B cell (primary cell): ENCODE results near the gene BTLA.

Experiments used
- EZH2 ChIP-seq: IDR thresholded peaks from 2 replicates; pipeline ENCODE4 v1.6.1; 2012; ENCODE audit warnings: borderline replicate concordance, low read depth, mild to moderate bottlenecking, moderate library complexity, low read length; ENCODE audit not compliant: insufficient read depth, poor library complexity, severe bottlenecking
- TF ChIP-seq, protein P1 (sequence below): fragments of 200-600 bp; IDR thresholded peaks from one replicate; pipeline ENCODE4 v1.8.0; 2022; ENCODE audit warnings: antibody characterized with exemption, mild to moderate bottlenecking

DNA sequence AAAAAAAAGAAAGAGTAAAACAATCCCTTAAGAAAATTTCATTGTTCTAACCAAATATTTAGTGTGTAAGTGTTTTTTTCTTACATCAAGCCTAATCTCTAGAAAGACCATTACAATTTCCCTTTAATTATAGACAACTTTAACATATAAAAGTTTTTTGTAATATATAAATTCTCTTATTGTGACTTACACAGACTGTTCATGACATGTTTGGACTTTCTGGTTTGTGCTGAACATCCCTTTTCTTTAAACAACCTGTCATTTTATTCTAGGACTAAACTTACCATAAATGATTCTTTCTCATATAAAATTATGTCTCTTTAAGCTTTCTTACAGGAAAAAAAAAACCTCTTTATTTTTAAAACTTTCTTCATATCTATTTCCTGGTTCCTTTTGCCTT lies 13.0 kb upstream of the BTLA start:
- TF ChIP-seq, protein P1, sequence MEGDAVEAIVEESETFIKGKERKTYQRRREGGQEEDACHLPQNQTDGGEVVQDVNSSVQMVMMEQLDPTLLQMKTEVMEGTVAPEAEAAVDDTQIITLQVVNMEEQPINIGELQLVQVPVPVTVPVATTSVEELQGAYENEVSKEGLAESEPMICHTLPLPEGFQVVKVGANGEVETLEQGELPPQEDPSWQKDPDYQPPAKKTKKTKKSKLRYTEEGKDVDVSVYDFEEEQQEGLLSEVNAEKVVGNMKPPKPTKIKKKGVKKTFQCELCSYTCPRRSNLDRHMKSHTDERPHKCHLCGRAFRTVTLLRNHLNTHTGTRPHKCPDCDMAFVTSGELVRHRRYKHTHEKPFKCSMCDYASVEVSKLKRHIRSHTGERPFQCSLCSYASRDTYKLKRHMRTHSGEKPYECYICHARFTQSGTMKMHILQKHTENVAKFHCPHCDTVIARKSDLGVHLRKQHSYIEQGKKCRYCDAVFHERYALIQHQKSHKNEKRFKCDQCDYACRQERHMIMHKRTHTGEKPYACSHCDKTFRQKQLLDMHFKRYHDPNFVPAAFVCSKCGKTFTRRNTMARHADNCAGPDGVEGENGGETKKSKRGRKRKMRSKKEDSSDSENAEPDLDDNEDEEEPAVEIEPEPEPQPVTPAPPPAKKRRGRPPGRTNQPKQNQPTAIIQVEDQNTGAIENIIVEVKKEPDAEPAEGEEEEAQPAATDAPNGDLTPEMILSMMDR: no peak
- no peak for TF ChIP-seq EZH2
